ENCODE results near the gene LRRFIP1.

LRRFIP1 gene

GRCh38 chr2:237735798-237736197, 108.4 kb downstream of the LRRFIP1 start:
- Histone ChIP-seq H3K27me3 (no peaks in the 10 kb centered on the region), H3K9ac (no peak overlapping the region), H3K27ac (no peak overlapping the region), H3K4me1 (peaks cover 17 to 65% (median 37%) of the 10 kb centered on the region in 10 experiments), H3K9me3 (replicated peaks in 1 of 11) (no peaks in the 10 kb centered on the region), H3K4me2 (no peak overlapping the region), H4K20me1 (peaks cover 98 to 100% (median 99%) of the 10 kb centered on the region in 11 experiments), H3K36me3 (peaks cover 75 to 95% (median 82%) of the 10 kb centered on the region in 11 experiments), H3K4me3 (no peak overlapping the region)
- TF ChIP-seq Cebpa-rat (IDR thresholded peaks at IDR 0.05): no peak

- no peaks in the 10 kb centered on the region for H3K9me3 ChIP-seq (replicated peaks in 1 of 11)
- no peaks in the 10 kb centered on the region for H3K27me3 ChIP-seq
- H3K27ac ChIP-seq: peak overlapping the region in 1 of 11 experiments; percentile 22; a peak in 2 of 22 replicates
- H3K4me2 ChIP-seq: no peak overlapping the region
- TF ChIP-seq Cebpa-rat (IDR thresholded peaks at IDR 0.05): no peak
- H4K20me1 ChIP-seq: peaks cover 98 to 100% (median 99%) of the 10 kb centered on the region in 11 experiments
- peaks cover 14 to 65% (median 36%) of the 10 kb centered on the region in 10 experiments for H3K4me1 ChIP-seq
- no peak overlapping the region for H3K4me3 ChIP-seq
- H3K9ac ChIP-seq: peak overlapping the region in 1 of 11 experiments; percentile 1; a peak in 1 of 22 replicates
- peaks cover 78 to 94% (median 87%) of the 10 kb centered on the region in 11 experiments for H3K36me3 ChIP-seq
These were observed 109.4 kb downstream of the LRRFIP1 start for GRCh38 chr2:237736783-237737182.

GRCh38 chr2:237737196-237737865, 109.9 kb downstream of the LRRFIP1 start:
- Histone ChIP-seq H3K4me3 (no peak overlapping the region), H3K4me2 (no peak overlapping the region), H3K9me3 (replicated peaks in 1 of 11) (no peaks in the 10 kb centered on the region), H3K36me3 (peaks cover 79 to 96% (median 89%) of the 10 kb centered on the region in 11 experiments), H3K27ac (peak overlapping the region in 1 of 11 experiments; percentile 22; a peak in 2 of 22 replicates), H3K4me1 (peaks cover 15 to 65% (median 35%) of the 10 kb centered on the region in 10 experiments), H3K27me3 (no peaks in the 10 kb centered on the region), H4K20me1 (peaks cover 98 to 100% (median 99%) of the 10 kb centered on the region in 11 experiments), H3K9ac (0 out of 22 replicates have a peak overlapping the region, but pooled peaks of 1 of the 11 experiments have one; percentile 1)
- TF ChIP-seq Cebpa-rat (IDR thresholded peaks at IDR 0.05): no peak

GRCh38 chr2:237738255-237738654, 110.9 kb downstream of the LRRFIP1 start:
- H3K4me3 ChIP-seq: no peak overlapping the region
- H3K27ac ChIP-seq: no peak overlapping the region
- no peaks in the 10 kb centered on the region for H3K9me3 ChIP-seq (replicated peaks in 1 of 11)
- H3K36me3 ChIP-seq: peaks cover 72 to 90% (median 86%) of the 10 kb centered on the region in 11 experiments
- H3K27me3 ChIP-seq: no peaks in the 10 kb centered on the region
- peaks cover 20 to 67% (median 36%) of the 10 kb centered on the region in 10 experiments; a peak in 19 of 20 replicates for H3K4me1 ChIP-seq
- no peak overlapping the region for H3K9ac ChIP-seq
- no peak overlapping the region for H3K4me2 ChIP-seq
- peaks cover 98 to 100% (median 99%) of the 10 kb centered on the region in 11 experiments for H4K20me1 ChIP-seq
- no peak for TF ChIP-seq Cebpa-rat (IDR thresholded peaks at IDR 0.05)

- Histone ChIP-seq H3K36me3 (peaks cover 67 to 89% (median 78%) of the 10 kb centered on the region in 11 experiments), H3K4me3 (no peak overlapping the region), H3K4me1 (peaks cover 29 to 70% (median 43%) of the 10 kb centered on the region in 10 experiments), H3K9me3 (replicated peaks in 1 of 11) (no peaks in the 10 kb centered on the region), H3K4me2 (no peak overlapping the region), H3K27me3 (no peaks in the 10 kb centered on the region), H4K20me1 (peaks cover 98 to 100% (median 99%) of the 10 kb centered on the region in 11 experiments), H3K9ac (no peak overlapping the region), H3K27ac (no peak overlapping the region)
- TF ChIP-seq Cebpa-rat (IDR thresholded peaks at IDR 0.05): no peak
These were observed 111.7 kb downstream of the LRRFIP1 start for GRCh38 chr2:237739101-237739500.

- Histone ChIP-seq H3K36me3 (peaks cover 54 to 79% (median 65%) of the 10 kb centered on the region in 11 experiments), H3K9ac (peak overlapping the region in 2 of 11 experiments; percentile 7 to 36; a peak in 1 of 22 replicates), H4K20me1 (peaks cover 92 to 100% (median 99%) of the 10 kb centered on the region in 11 experiments)
These were observed 114.8 kb downstream of the LRRFIP1 start for GRCh38 chr2:237742191-237742590.

GRCh38 chr2:237742614-237743013, 115.2 kb downstream of the LRRFIP1 start:
- H3K9me3 ChIP-seq (replicated peaks in 1 of 11): peaks cover under 1 to 12% (median 9%) of the 10 kb centered on the region in 11 experiments; a peak in 17 of 22 replicates
- peaks cover 31 to 70% (median 47%) of the 10 kb centered on the region in 10 experiments for H3K4me1 ChIP-seq
- H3K9ac ChIP-seq: peak overlapping the region in 3 of 11 experiments; percentile 7 to 46 (median 36); a peak in 3 of 22 replicates
- H3K27me3 ChIP-seq: no peaks in the 10 kb centered on the region
- peak overlapping the region in 3 of 11 experiments; percentile 3 to 25 (median 15); a peak in 3 of 22 replicates for H3K27ac ChIP-seq
- no peak for TF ChIP-seq Cebpa-rat (IDR thresholded peaks at IDR 0.05)
- peaks cover 54 to 79% (median 65%) of the 10 kb centered on the region in 11 experiments for H3K36me3 ChIP-seq
- no peak overlapping the region for H3K4me3 ChIP-seq
- H3K4me2 ChIP-seq: peak overlapping the region in 5 of 11 experiments; percentile 7 to 19 (median 13); a peak in 8 of 22 replicates
- H4K20me1 ChIP-seq: peaks cover 90 to 100% (median 98%) of the 10 kb centered on the region in 11 experiments

More at GRCh38 chr2:237742191-237742590, 114.8 kb downstream of the LRRFIP1 start:
- H3K4me3 ChIP-seq: no peak overlapping the region
- H3K27me3 ChIP-seq: no peaks in the 10 kb centered on the region
- H3K4me2 ChIP-seq: peak overlapping the region in 4 of 11 experiments; percentile 8 to 19 (median 16); a peak in 8 of 22 replicates
- no peak for TF ChIP-seq Cebpa-rat (IDR thresholded peaks at IDR 0.05)
- peaks cover 0 to 8% (median 4%) of the 10 kb centered on the region in 11 experiments; a peak in 14 of 22 replicates for H3K9me3 ChIP-seq (replicated peaks in 1 of 11)
- H3K27ac ChIP-seq: peak overlapping the region in 4 of 11 experiments; percentile 3 to 25 (median 10); a peak in 4 of 22 replicates
- H3K4me1 ChIP-seq: peaks cover 31 to 70% (median 47%) of the 10 kb centered on the region in 10 experiments

GRCh38 chr2:237743024-237743423, 115.6 kb downstream of the LRRFIP1 start:
- peak overlapping the region in 7 of 11 experiments; percentile 0 to 38 (median 13); a peak in 10 of 22 replicates for H3K4me2 ChIP-seq
- peaks cover 54 to 79% (median 65%) of the 10 kb centered on the region in 11 experiments for H3K36me3 ChIP-seq
- peaks cover 5 to 16% (median 13%) of the 10 kb centered on the region in 11 experiments; a peak in 19 of 22 replicates for H3K9me3 ChIP-seq (replicated peaks in 1 of 11)
- H3K27me3 ChIP-seq: no peaks in the 10 kb centered on the region
- H3K4me3 ChIP-seq: no peak overlapping the region
- H3K4me1 ChIP-seq: peaks cover 31 to 70% (median 47%) of the 10 kb centered on the region in 10 experiments
- TF ChIP-seq Cebpa-rat (IDR thresholded peaks at IDR 0.05): no peak
- peaks cover 86 to 100% (median 95%) of the 10 kb centered on the region in 11 experiments for H4K20me1 ChIP-seq
- peak overlapping the region in 2 of 11 experiments; percentile 3 to 30; a peak in 2 of 22 replicates for H3K27ac ChIP-seq
- H3K9ac ChIP-seq: peak overlapping the region in 2 of 11 experiments; percentile 36 to 46; a peak in 3 of 22 replicates

Measured in BLaER1 treated with 17β-estradiol and CSF1 and Interleukin-3, amounts not matched to agents 10 nM and 100 nM (cell line).